HG02885 (cell line): ENCODE measurements around the gene RAB5B.

Source experiments
- ATAC-seq: cut with Tn5 transposase; IDR thresholded peaks from one replicate; pipeline ENCODE4 v1.9.1; 2021; ENCODE audit warnings: mild to moderate bottlenecking; ENCODE audit not compliant: unreplicated experiment, poor library complexity

Gene RAB5B, protein sequence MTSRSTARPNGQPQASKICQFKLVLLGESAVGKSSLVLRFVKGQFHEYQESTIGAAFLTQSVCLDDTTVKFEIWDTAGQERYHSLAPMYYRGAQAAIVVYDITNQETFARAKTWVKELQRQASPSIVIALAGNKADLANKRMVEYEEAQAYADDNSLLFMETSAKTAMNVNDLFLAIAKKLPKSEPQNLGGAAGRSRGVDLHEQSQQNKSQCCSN

DNA sequence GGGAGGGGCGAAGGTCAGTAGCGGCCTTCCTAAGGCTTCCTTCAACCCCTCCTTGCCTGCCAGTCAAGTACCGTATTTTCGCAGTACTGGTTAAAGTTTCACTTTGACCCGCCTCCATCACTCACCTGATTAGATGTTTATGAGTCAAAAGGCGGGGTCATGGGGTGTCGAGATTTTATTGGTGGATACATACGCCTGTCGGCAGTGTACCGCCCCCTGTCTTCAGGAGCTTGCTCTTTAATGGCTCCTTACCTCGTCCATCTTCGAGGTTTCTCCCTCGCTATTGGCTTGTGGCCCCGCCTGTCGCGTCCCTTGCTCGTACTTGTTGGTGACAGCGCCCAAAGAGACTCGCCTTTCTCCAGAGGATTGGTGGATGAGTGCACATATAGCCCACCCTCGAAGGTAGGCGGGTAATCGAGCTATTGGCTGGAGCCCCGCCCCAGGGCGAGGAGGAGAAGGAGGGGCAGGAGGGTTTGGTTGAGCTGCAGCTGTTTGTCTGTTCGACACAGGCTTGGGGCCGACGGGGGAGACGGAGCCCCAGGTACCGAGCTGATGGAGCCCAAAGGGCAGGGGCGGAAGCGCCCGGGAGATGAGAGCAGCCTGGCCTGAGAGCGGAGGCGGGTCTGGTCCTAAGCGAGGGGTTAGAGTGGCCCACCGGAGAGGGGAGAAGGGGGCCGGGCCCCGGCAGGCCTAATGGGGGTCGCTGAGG lies at the start of gene RAB5B:
TSS of gene RAB5B (plus strand) at position 480 of the 709 bp plus-strand sequence. CDS start 12,883 bp downstream, outside the sequence.
- ATAC-seq, result peak; percentile 92

DNA sequence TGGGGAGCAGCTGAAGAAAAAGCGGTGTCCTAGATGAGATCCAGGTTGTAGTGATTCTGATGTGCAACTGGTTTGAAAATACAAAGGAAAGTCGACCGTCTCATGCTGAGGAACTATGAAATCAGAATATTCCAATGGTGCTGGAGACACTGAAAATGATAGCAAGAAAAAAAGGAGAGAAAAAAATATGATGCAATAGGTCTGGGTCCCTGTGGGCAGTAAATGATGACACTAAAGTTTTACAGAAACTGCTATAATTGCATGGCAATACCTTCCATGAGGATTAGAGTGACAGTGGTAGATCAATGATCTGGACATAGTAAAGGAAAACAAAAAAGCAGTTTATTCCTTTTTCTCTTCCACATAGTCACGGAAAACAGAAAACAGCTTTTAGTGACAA lies 48.5 kb upstream of the RAB5B start:
- no peak for ATAC-seq

DNA sequence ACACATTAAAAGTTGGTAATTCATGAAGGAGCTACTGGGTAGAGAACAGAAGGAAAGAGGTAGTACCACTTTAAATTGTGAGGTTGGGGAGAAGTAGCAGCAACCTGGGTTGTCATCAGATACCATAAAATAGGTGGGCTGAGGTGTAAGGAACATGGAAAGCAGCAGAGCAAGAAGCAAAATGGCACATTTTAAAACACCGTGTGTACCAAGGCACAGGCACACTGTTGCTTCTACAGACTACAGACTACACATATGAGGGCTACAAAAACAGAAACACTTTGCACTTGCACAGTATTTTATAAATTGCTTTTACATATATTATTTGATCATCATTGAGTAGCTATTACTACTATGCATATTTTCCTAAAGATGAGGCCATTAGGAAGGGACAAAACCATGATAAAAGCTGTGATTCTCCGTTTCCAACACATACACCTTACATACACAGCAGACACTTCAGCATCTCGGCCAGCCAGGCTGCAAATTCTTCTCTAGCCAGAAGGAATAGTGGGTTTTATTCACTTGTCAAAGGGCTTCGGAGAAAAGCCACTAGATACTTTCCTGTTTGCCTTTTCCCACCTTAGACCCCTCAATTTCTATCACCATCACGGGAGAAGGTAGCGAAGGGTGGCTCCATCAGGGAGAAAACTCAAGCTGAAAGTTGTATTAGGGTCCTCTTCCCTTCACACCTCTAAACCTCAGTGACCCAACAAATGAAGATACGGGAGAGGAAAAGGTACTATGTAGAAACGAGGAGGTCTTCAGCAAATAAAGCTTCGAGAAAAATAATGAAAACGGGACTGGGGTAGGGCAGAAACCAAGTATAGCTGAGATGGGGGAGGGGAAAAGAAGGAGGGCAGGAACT lies 47.8 kb upstream of the RAB5B start:
- ATAC-seq, result peak; percentile 7

DNA sequence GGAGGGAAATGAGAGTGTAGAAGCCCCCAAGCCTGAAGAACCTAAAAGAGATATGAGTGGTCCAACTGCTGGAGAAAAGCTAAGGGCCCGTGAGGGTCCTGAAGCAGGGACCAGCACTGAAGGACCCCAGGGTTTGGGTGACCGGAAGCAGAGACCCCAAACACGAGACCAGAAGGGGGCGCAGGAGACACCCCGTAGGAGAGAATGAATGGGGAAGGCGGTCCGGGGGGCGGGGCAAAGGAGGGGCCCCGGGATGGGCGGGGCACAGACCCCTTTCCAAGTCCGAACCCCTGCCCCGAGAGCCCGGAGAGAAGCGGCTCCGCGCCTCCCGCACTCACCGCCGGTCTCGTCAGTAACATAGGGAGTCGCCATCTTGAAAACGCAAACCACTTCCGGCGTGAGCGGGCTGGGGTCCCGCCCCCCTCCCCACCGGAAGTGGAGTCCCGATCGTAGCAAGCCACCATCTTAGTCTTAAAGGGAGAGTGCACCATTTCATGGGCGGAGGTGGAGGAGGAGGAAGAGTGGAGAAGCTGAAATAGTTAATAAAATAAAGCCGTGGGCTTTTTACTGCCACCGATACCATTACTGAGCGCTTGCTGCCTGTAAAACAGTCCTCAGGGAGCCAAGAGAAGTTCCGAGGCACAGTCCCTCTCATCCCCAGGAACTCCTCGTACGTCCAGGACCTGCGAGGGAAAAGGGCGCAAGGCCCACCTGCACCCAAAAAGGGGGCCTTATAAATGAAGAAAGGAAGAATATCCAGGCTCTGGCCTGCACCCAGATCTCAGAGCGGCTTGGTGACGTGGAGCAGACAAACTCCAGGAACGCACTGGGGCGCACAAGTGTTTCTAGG lies 46.9 kb upstream of the RAB5B start:
- peak; percentile 46 for ATAC-seq

GRCh38 chr12:55927588-55928502 lies 46.0 kb upstream of the RAB5B start, which contains the start of gene PYM1:
Gene PYM1, minus strand, starts transcription at chr12:55927894. Its CDS starts 133 bp downstream, at chr12:55927761.
- ATAC-seq, result peak; percentile 48

DNA sequence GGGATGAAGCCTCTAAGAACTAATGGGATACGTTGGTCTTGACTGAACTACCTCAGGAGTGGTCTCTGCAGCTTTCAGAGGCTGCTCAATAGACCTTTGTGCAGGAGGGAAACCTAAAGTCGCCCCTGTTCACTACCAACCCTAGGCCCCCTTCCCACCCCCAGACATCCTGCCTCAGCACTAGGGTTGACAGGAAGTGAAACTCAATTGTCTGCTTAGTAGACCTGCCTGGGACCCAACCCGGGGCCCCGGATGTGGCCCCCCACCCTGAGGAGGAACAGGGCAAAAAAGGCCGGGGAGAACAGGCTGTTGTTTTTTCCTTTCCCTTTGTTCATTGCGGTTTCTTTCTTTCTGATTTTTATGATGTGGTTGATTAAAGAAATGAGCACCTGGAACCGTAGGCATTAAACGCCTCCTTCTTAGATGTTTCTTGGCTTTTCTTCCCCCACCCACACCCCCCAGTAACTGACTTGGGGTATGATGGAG lies 44.5 kb upstream of the RAB5B start:
- ATAC-seq, result peak; percentile 45

DNA sequence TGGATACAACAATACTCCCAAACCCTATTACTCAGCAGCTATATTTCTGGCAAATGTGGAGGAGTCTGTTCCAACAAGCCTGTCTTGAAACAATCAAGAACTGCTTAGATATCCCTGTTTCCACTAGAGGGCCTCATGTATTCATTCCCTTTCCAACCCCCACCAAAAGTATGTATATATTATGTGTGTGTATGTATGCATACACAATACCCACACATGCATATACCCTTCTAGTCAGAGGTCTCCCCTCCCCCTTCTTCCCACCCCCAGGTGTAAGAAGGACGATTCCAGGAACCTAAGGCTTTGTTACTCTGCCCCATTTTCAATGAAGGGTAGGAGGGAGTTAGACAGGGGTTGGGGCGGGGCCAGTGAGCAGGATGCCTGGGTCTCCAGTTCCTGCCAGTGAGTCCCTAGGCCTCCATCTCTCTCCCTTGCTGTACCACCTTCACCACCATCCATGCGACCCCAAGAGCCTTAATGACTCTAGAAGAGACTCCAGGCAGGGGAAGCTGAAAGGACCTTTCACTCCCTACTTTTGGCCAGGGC lies 43.0 kb upstream of the RAB5B start, which contains the start of gene DGKA:
TSS of gene DGKA (plus strand) at position 392 of the 546 bp plus-strand sequence. CDS start 5,342 bp downstream, outside the sequence.
- peak; percentile 19 for ATAC-seq

DNA sequence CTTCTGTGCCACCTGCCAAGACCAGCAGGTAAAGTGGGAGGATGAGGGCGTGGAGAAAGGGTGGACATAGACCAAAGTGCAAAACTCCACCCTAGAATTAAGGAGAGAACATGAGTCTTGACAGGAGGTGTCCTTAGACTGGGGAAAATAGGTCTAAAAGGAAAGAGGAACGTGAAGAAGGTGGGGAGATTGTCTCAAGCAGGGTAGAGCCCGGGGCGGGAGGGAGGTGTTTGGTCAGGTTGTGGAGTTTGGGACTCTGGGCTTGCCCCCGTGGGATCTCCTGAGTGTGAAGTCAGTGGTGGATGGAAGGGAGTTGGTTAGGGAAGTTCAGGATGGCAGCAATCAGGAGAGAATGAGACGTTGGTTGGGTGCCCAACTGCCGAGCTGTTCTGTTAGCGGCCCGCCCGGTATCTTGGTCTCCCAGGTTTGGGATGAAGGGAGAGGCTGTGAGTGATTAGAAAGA lies 42.5 kb upstream of the RAB5B start:
- no peak for ATAC-seq

DNA sequence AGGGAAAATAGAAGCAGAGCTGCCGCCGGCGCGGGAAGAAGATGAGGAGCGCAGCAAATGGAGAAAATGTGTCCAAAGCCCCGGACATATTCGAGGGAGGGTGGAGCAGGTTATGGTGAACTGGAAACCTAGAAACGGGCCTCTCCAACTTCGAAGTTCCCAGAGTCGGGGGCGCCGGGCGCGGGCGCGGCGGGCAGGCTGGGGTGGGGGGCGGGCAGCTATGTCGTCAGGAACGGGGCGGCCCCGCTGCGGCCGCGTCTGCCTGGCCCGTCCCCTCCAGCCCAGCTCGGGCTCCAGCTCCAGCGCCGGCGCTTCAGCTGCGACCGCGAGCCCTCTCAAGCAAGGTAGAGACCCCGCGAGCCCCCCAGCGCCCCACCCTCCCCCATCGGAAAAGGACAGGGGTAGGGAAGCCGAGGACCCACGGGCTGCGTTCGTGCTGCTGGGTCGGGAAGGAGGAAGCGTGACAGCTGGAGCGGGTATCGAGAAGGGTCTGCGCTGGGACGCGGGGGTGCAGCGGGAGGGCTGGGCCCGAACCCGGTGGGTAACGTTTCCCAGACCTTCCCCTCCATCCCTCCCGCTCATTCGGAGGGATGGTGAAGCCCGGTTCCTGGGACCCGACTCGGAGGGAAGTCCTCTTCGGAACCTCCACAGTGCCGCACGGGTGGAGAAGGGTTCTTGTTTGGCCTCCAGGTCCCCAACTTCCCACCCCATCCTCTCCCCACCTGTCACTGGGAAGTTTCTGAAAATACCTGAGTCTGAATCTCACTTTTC lies 41.9 kb upstream of the RAB5B start:
- ATAC-seq, result no peak

DNA sequence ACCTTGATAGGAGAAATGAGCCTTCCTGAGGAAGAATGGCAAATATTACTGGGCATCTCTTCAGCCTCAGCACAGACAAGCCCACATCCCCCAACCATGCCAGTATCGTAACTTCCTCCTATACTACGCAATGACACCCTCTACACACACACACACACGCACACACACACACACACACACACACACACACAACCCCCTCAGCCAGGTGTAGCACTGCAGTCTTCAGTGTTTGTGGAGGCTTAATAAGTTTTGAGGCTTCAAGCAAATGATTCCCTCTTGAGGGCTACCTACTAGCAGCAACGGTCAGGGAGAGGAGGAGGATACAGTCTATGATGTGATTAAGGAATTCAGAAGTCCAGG lies 41.3 kb upstream of the RAB5B start:
- no peak for ATAC-seq

GRCh38 chr12:55933169-55933798 lies 40.6 kb upstream of the RAB5B start:
- ATAC-seq, result no peak

GRCh38 chr12:55933799-55934742 lies 39.8 kb upstream of the RAB5B start:
- no peak for ATAC-seq

- no peak for ATAC-seq
Observed at GRCh38 chr12:55934773-55935172, 39.1 kb upstream of the RAB5B start.

DNA sequence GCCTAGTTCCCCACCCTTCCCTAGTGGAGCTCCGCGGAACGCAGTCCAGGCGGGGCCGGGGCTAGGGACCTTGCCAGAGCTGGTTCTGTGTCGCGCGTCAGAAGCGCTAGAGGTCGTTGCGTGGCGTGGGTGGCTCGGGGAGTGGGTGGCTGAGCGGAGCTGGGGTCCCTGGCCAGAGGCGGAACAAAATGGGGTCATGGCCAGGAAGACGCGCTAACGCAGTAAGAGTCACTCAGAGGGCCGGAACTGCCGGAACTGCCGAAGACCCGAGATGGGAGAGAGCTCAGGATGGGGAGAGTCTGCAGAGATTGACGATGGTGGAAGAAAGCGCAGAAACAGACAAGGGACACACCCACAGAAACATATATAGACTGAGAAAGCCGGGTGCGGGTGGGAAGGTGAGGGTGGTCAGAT lies 38.1 kb upstream of the RAB5B start:
- no peak for ATAC-seq

DNA sequence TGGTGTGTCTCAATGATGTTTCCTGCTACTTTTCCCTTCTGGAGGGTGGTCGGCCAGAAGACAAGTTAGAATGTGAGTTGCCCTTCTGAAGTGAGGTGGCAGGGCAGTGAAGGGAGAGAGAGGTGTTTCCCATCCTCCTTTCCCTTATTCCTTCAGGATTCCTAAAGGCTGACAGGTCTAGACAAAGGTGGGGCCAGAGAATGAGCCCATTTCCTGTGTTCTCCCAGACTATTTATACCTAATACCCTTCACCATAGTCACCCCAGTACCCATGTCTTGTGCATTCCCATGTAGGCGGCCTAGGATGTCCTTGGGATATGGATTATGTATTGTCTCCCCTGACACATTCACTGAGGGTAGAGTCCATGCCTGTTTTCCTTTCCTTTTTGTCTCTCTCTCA lies 35.9 kb upstream of the RAB5B start:
- no peak for ATAC-seq

DNA sequence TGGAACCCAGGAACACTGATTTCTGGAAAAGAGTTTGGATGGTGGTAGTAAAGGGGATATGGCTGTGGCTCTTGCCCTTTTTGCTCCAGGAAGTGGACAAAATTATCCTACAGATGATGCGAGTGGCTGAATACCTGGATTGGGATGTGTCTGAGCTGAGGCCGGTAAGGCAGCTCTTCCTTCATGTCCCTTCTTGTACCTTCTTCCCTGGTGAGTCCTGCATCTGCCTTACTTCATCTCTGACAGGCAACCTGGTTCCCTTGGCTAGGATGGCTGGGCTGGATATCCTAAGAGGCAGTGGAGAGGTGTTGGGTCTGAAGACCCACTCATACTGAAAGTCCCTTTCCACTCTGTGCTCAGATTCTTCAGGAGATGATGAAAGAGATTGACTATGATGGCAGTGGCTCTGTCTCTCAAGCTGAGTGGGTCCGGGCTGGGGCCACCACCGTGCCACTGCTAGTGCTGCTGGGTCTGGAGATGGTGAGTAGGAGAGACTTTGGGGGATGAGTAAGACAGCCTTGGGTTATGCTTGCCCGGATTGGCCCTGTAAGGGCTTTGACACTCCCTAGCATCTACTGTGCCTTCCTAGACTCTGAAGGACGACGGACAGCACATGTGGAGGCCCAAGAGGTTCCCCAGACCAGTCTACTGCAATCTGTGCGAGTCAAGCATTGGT lies 34.9 kb upstream of the RAB5B start:
- ATAC-seq, result no peak
